ENCODE data around the gene TAS2R41.

GRCh38 chr7:143460271-143460979, 17.2 kb upstream of the TAS2R41 start:
- TF ChIP-seq EZH2 (IDR thresholded peaks at IDR 0.05) (no peak), POLR2AphosphoS5 (IDR thresholded peaks at IDR 0.05; ENCODE audit: borderline replicate concordance, low read depth, low read length) (no peak), FOXP2 (optimal IDR thresholded peaks at IDR 0.05; ENCODE audit: control extremely low read depth, extremely low read length, insufficient read depth) (no peak)
